GM12873 (cell line): Measurements from ENCODE around the gene CELF4.

ENCODE experiments used
- CTCF ChIP-seq: IDR thresholded peaks from 2 replicates; pipeline ENCODE4 v1.5.1; 2012; ENCODE audit warnings: low read depth, mild to moderate bottlenecking, moderate library complexity, low read length, control low read depth; ENCODE audit not compliant: insufficient read depth; ENCODE audit errors: missing control alignments

CELF4 gene

GRCh38 chr18:37492952-37493351 is 72.6 kb downstream of the CELF4 start:
- TF ChIP-seq CTCF, result no peak

GRCh38 chr18:37491526-37491925 is 74.1 kb downstream of the CELF4 start:
- no peak for TF ChIP-seq CTCF

GRCh38 chr18:37489998-37490397 is 75.6 kb downstream of the CELF4 start:
- no peak for TF ChIP-seq CTCF

GRCh38 chr18:37489011-37489410 is 76.6 kb downstream of the CELF4 start:
- TF ChIP-seq CTCF, result no peak

- TF ChIP-seq CTCF, result no peak
Measured at GRCh38 chr18:37487400-37487867, 78.2 kb downstream of the CELF4 start.

GRCh38 chr18:37486848-37487247 is 78.8 kb downstream of the CELF4 start:
- no peak for TF ChIP-seq CTCF

- no peak for TF ChIP-seq CTCF
Measured at GRCh38 chr18:37484983-37485834, 80.4 kb downstream of the CELF4 start.
